ENCODE measurements around the gene APMAP.

DNA sequence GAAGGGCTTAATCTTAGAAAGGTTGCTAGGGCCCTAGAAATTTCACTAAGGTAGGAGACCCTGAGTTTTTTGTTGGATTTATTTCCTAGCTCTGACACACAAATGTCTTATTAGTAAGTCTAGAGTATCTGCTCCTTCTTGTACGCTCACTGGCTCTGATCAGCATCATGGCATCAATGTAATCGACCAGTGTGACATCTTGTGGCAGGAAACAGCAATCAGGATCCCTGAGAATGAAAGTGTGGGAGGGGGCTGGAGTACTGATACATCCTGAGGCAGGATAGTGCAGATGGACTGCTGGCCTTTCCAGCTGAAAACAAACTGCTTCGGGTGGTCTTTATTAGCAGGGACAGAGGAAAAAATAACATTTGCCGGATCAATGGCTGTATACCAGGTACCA lies 53.5 kb downstream of the APMAP start:
- TF ChIP-seq GATA2 (IDR thresholded peaks at IDR 0.05; ENCODE audit: low read depth, low read length) (no peak), GATA3 (IDR thresholded peaks at IDR 0.05; ENCODE audit: low read depth, low read length) (no peak)

All from SH-SY5Y (cell line).